IMR-90 (cell line): Measurements from ENCODE around the gene NIPA2. TPM values are rescaled to one million over a fixed set of nuclear protein-coding genes. Genes with fewer than 3 reads are reported as not detected.

ENCODE experiments used
- ATAC-seq: fragments of 200-7000 bp; cut with Tn5 transposase; 2 replicates; pipeline ENCODE4 v1.9.1; 2020; ENCODE audit warnings: low read depth, mild to moderate bottlenecking, moderate library complexity
- BruUV-seq: library from RNA; stranded (reverse); fragments of 400-500 nt; replicated peaks from 2 replicates; lab custom pipeline; 2021; lab: Mats Ljungman, UMichigan
- CTCF ChIA-PET: fragments of 300-600 bp; formaldehyde crosslinking; extraction: SDS; loops from one replicate; lab custom pipeline; 2021; ENCODE audit warnings: antibody characterized with exemption; lab: Yijun Ruan, JAX
- POLR2A ChIA-PET: fragments of 300-600 bp; sonication (Branson Sonifier 250); formaldehyde crosslinking; loops from one replicate; lab custom pipeline; 2022; ENCODE audit warnings: antibody characterized with exemption; ENCODE audit not compliant: unreplicated experiment; lab: Charles Lee
- DNase-seq: peaks from one replicate; pipeline ENCODE4 v3.0.0; 2013
- H2AFZ ChIP-seq: replicated peaks from 2 replicates; pipeline ENCODE3; 2013; ENCODE audit warnings: low read length, mild to moderate bottlenecking; ENCODE audit not compliant: poor library complexity
- H2AK5ac ChIP-seq: 2 replicates; pipeline ENCODE4 v1.6.1; 2013; ENCODE audit warnings: low read depth, low read length, inconsistent platforms
- H2AK9ac ChIP-seq: replicated peaks from 2 replicates; pipeline ENCODE3; 2013; ENCODE audit warnings: mild to moderate bottlenecking, low read depth, low read length, moderate library complexity; ENCODE audit not compliant: poor library complexity
- H2BK120ac ChIP-seq: 2 replicates; pipeline ENCODE4 v1.6.1; 2013; ENCODE audit warnings: low read depth, low read length, inconsistent platforms
- H2BK15ac ChIP-seq: 3 replicates; pipeline ENCODE4 v1.6.1; 2013; ENCODE audit warnings: low read depth, low read length, inconsistent platforms
- H2BK20ac ChIP-seq: 2 replicates; pipeline ENCODE4 v1.6.1; 2013; ENCODE audit warnings: low read depth, mild to moderate bottlenecking, inconsistent platforms, low read length, moderate library complexity
- H2BK5ac ChIP-seq: 2 replicates; pipeline ENCODE4 v1.6.1; 2013; ENCODE audit warnings: mild to moderate bottlenecking, low read depth, low read length, inconsistent platforms; ENCODE audit not compliant: poor library complexity, severe bottlenecking
- H3K14ac ChIP-seq: replicated peaks from 2 replicates; pipeline ENCODE4 v1.6.1; 2013; ENCODE audit warnings: low read depth, low read length, inconsistent platforms
- H3K18ac ChIP-seq: 2 replicates; pipeline ENCODE4 v1.6.1; 2013; ENCODE audit warnings: low read depth, low read length, control low read depth
- H3K23ac ChIP-seq: 2 replicates; pipeline ENCODE4 v1.6.1; 2013; ENCODE audit warnings: low read depth, low read length, inconsistent platforms
- H3K27ac ChIP-seq: 2 replicates; pipeline ENCODE4 v1.5.1; 2013; ENCODE audit warnings: mild to moderate bottlenecking, control low read depth, low read length; ENCODE audit not compliant: insufficient read depth
- H3K27me3 ChIP-seq: 2 replicates; pipeline ENCODE4 v1.6.1; 2013; ENCODE audit warnings: low read length; ENCODE audit not compliant: control insufficient read depth, insufficient read depth
- H3K36me3 ChIP-seq: 2 replicates; pipeline ENCODE4 v1.6.1; 2013; ENCODE audit warnings: low read length, mixed read lengths; ENCODE audit not compliant: control insufficient read depth, insufficient read depth
- H3K4ac ChIP-seq: 2 replicates; pipeline ENCODE4 v1.6.1; 2013; ENCODE audit warnings: low read depth, low read length, inconsistent platforms
- H3K4me1 ChIP-seq: 2 replicates; pipeline ENCODE4 v1.6.1; 2013; ENCODE audit warnings: low read length, mixed read lengths; ENCODE audit not compliant: control insufficient read depth, insufficient read depth
- H3K4me2 ChIP-seq: 2 replicates; pipeline ENCODE4 v1.6.1; 2013; ENCODE audit warnings: low read depth, mild to moderate bottlenecking, control low read depth, low read length, moderate library complexity
- H3K4me3 ChIP-seq: 2 replicates; pipeline ENCODE4 v1.5.1; 2013; ENCODE audit warnings: low read depth, mild to moderate bottlenecking, control low read depth, low read length, moderate library complexity; ENCODE audit not compliant: insufficient read depth
- H3K56ac ChIP-seq: 2 replicates; pipeline ENCODE4 v1.6.1; 2013; ENCODE audit warnings: low read length, inconsistent platforms; ENCODE audit not compliant: insufficient read depth; ENCODE audit errors: extremely low read depth
- H3K79me1 ChIP-seq, 2 experiments: 2 replicates each; pipeline ENCODE4 v1.6.1; 2013; ENCODE audit warnings: low read length in 2 of 2, inconsistent platforms in 1 of 2, low read depth in 1 of 2
- H3K9ac ChIP-seq: 2 replicates; pipeline ENCODE4 v1.6.1; 2013; ENCODE audit warnings: low read depth, low read length, control low read depth
- H3K9me1 ChIP-seq: 2 replicates; pipeline ENCODE4 v1.6.1; 2013; ENCODE audit warnings: low read length, inconsistent platforms; ENCODE audit not compliant: insufficient read depth
- H3K9me3 ChIP-seq: 2 replicates; pipeline ENCODE4 v1.6.1; 2013; ENCODE audit warnings: low read length; ENCODE audit not compliant: control insufficient read depth, insufficient read depth
- H4K20me1 ChIP-seq: 2 replicates; pipeline ENCODE4 v1.6.1; 2013; ENCODE audit warnings: low read length, inconsistent platforms; ENCODE audit not compliant: insufficient read depth
- H4K5ac ChIP-seq: 2 replicates; pipeline ENCODE4 v1.6.1; 2013; ENCODE audit warnings: mild to moderate bottlenecking, low read depth, low read length, control low read depth
- H4K8ac ChIP-seq, 2 experiments: 2 replicates each; pipeline ENCODE4 v1.6.1; 2013; ENCODE audit warnings: low read depth in 2 of 2, low read length in 2 of 2, control low read depth in 1 of 2, inconsistent platforms in 1 of 2
- H4K91ac ChIP-seq: 2 replicates; pipeline ENCODE4 v1.6.1; 2013; ENCODE audit warnings: low read depth, low read length, inconsistent platforms; ENCODE audit not compliant: insufficient read depth
- MAFK ChIP-seq: IDR thresholded peaks from 2 replicates; pipeline ENCODE4 v1.6.1; 2012; ENCODE audit warnings: low read depth, low read length, improper control_type of control experiment
- NFE2L2 ChIP-seq: fragments of 150-350 bp; IDR thresholded peaks from 2 replicates; pipeline ENCODE4 v1.6.1; 2016; ENCODE audit warnings: low read depth, mild to moderate bottlenecking, low read length
- WGBS, 2 experiments: methylation state at CpG; one replicate each; pipeline versions ENCODE4 v1.1.5 to v1.1.7; 2013; ENCODE audit warnings: missing lambda C conversion rate in 2 of 2; ENCODE audit not compliant: insufficient read length in 1 of 2; ENCODE audit errors: extremely low coverage in 2 of 2; 5-methylcytosine and 5-hydroxymethylcytosine counted together
- dilution Hi-C: fragments of 300-500 bp; cut with HindIII; formaldehyde crosslinking; loops from one replicate; pipeline ENCODE4 v1.14.3; 2018; ENCODE audit warnings: low sequenced_read_pairs; ENCODE audit not compliant: unreplicated experiment
- in situ Hi-C: fragments of 300-500 bp; cut with MboI; formaldehyde crosslinking; loops from 3 replicates; pipeline ENCODE4 v1.14.3; 2019; ENCODE audit warnings: low sequenced_read_pairs, inconsistent platforms, mixed read lengths
- intact Hi-C: fragments of 100-400 bp; cut with micrococcal nuclease; formaldehyde crosslinking; loops from 2 replicates; pipeline ENCODE4 v1.10.0; 2022
- polyA plus RNA-seq, 3 experiments: library from polyadenylated mRNA; depleted of rRNA; stranded (reverse); fragments of >200 nt; gene quantifications; 2 replicates each; pipeline ENCODE4 v1.2.3, GENCODE V29; 2012; ENCODE audit warnings: low replicate concordance in 1 of 3
- total RNA-seq: library from RNA; depleted of rRNA; stranded (reverse); fragments of >200 nt; gene quantifications from 2 replicates; pipeline ENCODE4 v1.2.3, GENCODE V29; 2012

Gene NIPA2
- total and polyA plus RNA-seq, 2 of the 4 experiments (the other 2 are of a cell fraction): 33.0 to 38.0 TPM

- in situ Hi-C loops (loop anchor here (25.0 kb wide), 1 partner anchor 99 kb away; no protein-coding TSS in a partner anchor), dilution Hi-C loops (no loop called here), intact Hi-C loops (no loop called here)
- no TSS peak for BruUV-seq
- H3K18ac ChIP-seq: no peak overlapping the region
- DNase-seq: peak; percentile 28
- peaks cover 2% of the 10 kb centered on the region for H3K36me3 ChIP-seq
- no peak overlapping the region for H2BK20ac ChIP-seq
- H2AK9ac ChIP-seq: no peak overlapping the region
- no peak overlapping the region for H2AFZ ChIP-seq
- H4K5ac ChIP-seq: no peak overlapping the region
- no peaks in the 10 kb centered on the region for H3K27me3 ChIP-seq
- no peak overlapping the region for H3K4ac ChIP-seq
- no peak overlapping the region for H3K4me3 ChIP-seq
- no peaks in the 10 kb centered on the region for H3K4me1 ChIP-seq
- H4K8ac ChIP-seq: no peak overlapping the region
- H3K27ac ChIP-seq: no peak overlapping the region
- H3K4me2 ChIP-seq: no peak overlapping the region
- ChIA-PET CTCF (interaction anchor here (0.7 kb wide), 1 partner anchor 138 kb away, joined by 3 read pairs; no protein-coding TSS in a partner anchor), POLR2A (no interaction called here)
- TF ChIP-seq NFE2L2 (no peak), MAFK (no peak)
- peaks cover 11 to 21% of the 10 kb centered on the region in 2 experiments; a peak in 3 of 4 replicates for H3K79me1 ChIP-seq
- H4K20me1 ChIP-seq: no peaks in the 10 kb centered on the region
- no peak overlapping the region for H3K9ac ChIP-seq
- H3K9me1 ChIP-seq: no peaks in the 10 kb centered on the region
- H3K23ac ChIP-seq: no peak overlapping the region
- H3K9me3 ChIP-seq: no peaks in the 10 kb centered on the region
- H2BK5ac ChIP-seq: no peak overlapping the region
- peak; percentile 79 for ATAC-seq
- WGBS, 2 experiments: no CpG with 5 or more reads among the region's 8 CpGs
- H3K56ac ChIP-seq: no peak overlapping the region
- no peak overlapping the region for H2AK5ac ChIP-seq
- H4K91ac ChIP-seq: no peak overlapping the region
- H3K14ac ChIP-seq: no peak overlapping the region
- H2BK120ac ChIP-seq: no peak overlapping the region
- no peak overlapping the region for H2BK15ac ChIP-seq
Observed at GRCh38 chr15:22810853-22811338, 27.6 kb upstream of the NIPA2 start.
